ENCODE measurements around the gene CEP131.
A peak's percentile ranks its signal among the peaks of the same experiment; 100 is the strongest.

Gene CEP131

DNA sequence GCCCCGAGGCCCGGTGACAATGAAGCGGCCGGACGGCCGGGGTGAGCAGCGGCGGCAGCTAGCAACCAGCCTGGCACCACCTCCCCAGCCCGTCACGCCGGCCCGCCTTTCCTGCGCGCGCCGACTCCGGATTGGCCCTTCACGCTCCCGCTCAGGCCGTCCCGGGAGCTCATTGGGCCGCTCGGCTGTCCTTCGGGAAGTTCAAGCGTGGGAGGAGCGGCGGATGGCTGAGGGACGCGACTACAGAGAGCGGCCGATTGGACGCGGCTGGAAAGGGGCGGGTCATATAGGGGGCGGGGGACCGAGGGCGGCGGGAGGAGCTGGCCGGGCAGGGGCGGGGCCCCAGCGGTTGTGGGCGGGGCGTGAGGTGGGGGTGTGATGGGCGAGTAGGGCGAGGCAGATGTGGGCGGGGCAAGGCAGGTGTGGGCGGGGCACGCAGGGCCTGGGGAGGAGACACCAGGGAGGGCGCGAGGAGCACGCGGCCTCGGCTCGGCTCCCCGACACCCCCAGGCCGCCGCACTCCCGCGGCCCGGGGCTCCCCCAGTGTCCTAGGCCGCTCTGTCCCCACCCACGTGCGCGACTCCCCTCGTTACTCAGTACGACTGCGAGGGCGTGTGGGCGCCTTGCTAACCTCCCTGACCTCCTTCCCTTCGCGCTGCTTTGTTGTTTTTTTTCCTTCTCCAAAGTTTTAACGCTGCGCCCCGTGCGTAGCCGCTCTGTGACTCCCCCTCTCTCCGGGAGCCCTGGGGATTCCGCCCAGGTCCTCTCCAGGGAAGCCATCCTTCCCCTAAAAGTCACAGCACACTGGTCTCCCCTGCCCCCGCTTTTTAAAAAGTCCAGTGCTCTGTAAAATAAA is at the start of gene CEP131:
TSS of gene CEP131 (minus strand) at position 60 of the 856 bp plus-strand sequence. CDS start 2,909 bp downstream, outside the sequence.
- peak; percentile 99 for DNase-seq (ENCODE audit: insufficient read length, low spot score)
- no peak for FAIRE-seq
- TF ChIP-seq, protein P1, sequence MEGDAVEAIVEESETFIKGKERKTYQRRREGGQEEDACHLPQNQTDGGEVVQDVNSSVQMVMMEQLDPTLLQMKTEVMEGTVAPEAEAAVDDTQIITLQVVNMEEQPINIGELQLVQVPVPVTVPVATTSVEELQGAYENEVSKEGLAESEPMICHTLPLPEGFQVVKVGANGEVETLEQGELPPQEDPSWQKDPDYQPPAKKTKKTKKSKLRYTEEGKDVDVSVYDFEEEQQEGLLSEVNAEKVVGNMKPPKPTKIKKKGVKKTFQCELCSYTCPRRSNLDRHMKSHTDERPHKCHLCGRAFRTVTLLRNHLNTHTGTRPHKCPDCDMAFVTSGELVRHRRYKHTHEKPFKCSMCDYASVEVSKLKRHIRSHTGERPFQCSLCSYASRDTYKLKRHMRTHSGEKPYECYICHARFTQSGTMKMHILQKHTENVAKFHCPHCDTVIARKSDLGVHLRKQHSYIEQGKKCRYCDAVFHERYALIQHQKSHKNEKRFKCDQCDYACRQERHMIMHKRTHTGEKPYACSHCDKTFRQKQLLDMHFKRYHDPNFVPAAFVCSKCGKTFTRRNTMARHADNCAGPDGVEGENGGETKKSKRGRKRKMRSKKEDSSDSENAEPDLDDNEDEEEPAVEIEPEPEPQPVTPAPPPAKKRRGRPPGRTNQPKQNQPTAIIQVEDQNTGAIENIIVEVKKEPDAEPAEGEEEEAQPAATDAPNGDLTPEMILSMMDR (IDR thresholded peaks at IDR 0.05; ENCODE audit: insufficient read depth, missing control alignments), result no peak

DNA sequence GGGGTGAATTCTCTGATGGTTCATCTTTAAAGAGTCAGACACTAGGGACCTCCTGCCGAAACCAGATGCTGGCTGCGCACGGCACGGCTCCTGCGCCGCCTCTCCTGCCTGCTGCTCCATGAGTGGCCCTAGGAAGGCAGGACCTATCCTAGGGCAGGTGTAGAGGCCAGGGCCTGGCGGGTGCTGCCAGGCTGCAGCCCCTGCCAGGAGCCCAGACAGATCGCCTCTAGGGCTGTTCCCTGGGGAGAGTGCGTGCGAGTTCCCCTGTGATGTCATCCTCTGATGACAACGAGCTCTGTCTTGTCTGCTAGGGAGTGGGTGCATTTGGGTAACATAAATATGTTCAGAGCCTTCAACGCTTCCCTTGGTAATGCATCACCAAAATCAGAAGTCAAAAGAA is 48.5 kb upstream of the CEP131 start:
- FAIRE-seq (no peak), DNase-seq (ENCODE audit: insufficient read length, low spot score) (no peak)
- TF ChIP-seq, protein P1 (IDR thresholded peaks at IDR 0.05; ENCODE audit: insufficient read depth, missing control alignments), result no peak

DNA sequence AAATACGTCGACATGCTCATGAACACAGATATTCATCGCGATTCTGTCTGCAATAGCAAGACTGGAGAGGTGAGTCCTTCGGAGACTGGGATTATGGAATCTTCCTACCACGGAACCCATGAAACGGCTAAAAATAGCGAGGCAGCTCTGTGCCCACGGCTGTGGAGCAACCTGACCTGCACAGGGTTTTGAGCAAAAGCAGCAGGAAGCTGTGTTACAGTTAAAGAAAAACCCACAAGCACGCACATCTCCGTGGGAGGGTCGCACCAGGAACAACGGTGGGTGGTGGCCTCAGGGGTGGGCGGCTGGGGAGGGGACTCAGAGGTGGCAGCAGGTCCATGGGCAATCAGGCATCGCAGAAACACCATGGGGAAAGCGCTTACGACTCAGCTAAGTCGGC is 47.5 kb upstream of the CEP131 start:
- DNase-seq (ENCODE audit: insufficient read length, low spot score), result no peak
- TF ChIP-seq, protein P1 (IDR thresholded peaks at IDR 0.05; ENCODE audit: insufficient read depth, missing control alignments), result no peak
- FAIRE-seq, result no peak

DNA sequence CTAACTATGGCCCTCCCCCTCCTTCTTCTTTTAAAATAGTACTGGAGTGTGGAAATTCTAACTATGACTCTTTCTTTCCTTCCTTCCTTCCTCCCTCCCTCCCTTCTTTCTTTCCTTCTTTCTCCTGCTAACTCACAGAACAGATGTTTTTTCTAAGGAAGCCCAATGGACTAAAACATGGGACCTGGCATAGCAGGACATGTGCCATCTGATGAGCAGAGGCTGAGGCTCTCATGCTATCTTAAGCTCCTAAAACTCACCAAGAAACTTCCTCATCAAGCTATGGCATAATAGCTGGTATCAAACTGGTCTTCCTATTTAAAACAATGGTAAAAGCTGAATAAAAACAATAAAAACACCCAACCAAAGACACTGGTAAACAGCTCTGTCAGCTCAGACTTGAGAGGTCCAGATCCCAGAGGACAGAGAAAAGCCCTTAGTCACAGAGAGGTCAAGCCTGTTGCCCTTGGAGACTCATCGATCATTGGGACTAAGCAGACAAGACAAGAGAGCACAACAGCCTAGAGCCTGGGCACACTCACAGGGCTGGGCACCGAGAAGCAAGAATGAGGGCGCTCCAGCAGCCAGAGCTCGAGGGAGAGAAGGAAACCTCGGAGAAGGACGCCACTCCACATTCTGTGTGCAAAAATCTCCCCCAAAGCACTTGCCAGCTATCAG is 44.8 kb upstream of the CEP131 start:
- no peak for DNase-seq (ENCODE audit: insufficient read length, low spot score)
- FAIRE-seq, result no peak
- TF ChIP-seq, protein P1 (IDR thresholded peaks at IDR 0.05; ENCODE audit: insufficient read depth, missing control alignments), result no peak

DNA sequence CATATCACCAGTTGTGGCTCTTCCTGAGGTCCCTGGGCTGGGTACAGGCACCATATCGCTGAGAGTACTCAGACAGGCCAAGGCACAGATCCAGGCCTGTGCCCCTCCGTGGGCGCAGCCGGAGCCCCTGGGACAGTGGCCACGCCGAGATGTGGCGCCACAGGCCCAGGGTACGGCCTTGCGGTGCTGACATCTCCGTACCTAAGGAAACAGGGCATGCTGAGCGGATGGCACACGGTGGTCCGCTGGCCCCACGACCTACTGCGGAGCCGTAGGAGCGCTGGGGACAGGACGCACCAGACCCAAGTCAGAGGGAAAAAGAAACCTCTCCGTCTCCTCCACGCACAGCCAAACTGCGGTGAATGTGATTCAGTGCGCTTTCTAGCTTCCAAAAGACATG is 42.8 kb upstream of the CEP131 start:
- no peak for FAIRE-seq
- no peak for DNase-seq (ENCODE audit: insufficient read length, low spot score)
- TF ChIP-seq, protein P1 (IDR thresholded peaks at IDR 0.05; ENCODE audit: insufficient read depth, missing control alignments), result no peak

DNA sequence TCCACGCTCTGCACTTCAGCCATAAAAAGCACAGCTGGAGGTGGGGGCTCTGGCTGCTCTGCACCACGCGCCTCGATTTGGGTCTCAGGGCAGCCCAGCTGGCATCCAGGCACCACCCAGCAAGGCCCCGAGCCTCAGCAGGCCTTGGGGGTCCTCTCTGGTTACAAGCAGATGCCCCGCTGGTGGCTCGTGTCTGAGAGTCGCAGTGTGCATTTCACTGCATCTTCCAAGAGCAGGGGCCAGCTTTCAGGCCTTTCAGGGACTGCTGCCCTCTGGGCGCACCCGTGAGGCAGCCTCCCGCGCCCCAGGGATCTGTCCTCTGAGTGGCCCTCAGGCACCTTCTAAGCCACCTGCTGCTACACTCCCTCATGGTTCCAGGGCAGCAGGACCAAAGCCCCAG is 41.9 kb upstream of the CEP131 start:
- DNase-seq (ENCODE audit: insufficient read length, low spot score) (no peak), FAIRE-seq (no peak)
- TF ChIP-seq, protein P1 (IDR thresholded peaks at IDR 0.05; ENCODE audit: insufficient read depth, missing control alignments), result no peak
